Measurements from ENCODE around the gene NPTX1.

NPTX1 gene

DNA sequence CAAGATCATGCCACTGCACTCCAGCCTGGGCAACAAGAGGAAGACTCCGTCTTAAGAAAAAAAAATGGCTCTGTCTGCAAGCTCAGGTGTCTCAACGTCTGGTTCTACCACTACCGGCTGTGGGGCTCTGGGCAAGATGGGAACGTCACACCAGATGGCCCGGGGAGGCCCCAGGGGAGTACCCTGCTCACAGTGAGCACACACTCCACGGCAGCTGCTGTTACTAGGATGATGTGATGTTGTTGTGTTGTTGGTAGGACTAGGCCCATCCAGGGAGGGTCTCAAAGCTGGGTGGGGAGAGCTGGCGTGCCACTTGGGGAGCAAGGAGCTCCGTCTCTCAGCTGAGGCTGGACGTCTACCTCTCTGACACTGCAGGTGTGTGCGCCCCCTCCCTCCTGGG lies 9.4 kb upstream of the NPTX1 start:
- CTCF ChIA-PET: no interaction called here

DNA sequence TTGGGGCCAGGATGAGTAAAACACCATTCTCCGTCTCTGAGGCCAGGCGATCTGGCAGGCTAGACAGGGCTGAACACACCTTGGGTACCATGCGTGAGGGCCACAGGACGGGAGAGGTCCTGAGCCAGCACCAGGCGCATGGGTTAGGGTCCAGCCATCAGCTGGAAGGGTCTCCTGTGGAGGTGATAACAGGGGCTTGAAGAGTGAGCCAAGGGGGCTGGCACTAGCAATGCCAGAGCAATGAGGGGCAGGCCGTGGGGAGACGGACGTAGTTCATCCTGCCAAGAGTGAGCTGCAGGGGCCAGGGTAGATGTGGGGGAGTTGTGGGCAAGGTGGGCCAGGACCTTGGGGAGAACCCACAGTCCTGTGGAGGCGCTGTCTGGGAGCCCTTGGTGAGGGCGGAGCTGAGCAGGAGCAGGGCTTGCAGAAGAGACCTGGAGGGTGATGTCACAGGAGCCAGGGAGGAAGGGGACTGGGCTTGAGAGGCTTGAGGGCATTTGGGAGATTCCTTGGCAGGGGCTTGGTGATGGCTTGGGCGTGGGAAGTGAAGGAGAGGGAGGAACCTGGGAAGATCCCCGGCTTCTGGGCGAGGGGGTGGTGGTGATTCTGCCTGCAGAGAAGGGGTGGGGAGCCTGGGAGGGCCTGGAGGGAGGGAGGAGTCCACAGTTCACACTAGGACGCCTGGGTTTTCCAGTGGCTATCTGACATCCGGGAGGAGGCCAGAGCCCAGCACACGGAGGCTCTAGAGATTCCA lies 6.3 kb upstream of the NPTX1 start:
- H3K4me3 ChIP-seq (ENCODE audit: control insufficient read depth in 1 of 7, extremely low read depth in 1 of 7, insufficient read depth in 4 of 7, low read depth in 2 of 7, low read length in 6 of 7): no peak overlapping the region
- ChIA-PET CTCF (no interaction called here), POLR2A (no interaction called here)
- no peak overlapping the region for H3K27ac ChIP-seq (ENCODE audit: insufficient read depth in 1 of 2, low read depth in 1 of 2, low read length in 2 of 2, poor library complexity in 1 of 2, severe bottlenecking in 2 of 2)
- peaks cover 0 to 85% (median 37%) of the 10 kb centered on the region in 5 experiments for H3K27me3 ChIP-seq (replicated peaks in 2 of 5; ENCODE audit: control insufficient read depth in 4 of 5, insufficient read depth in 5 of 5, low read length in 4 of 5)
- DNase-seq: no peak
- no peaks in the 10 kb centered on the region for H3K36me3 ChIP-seq (ENCODE audit: control insufficient read depth in 4 of 4, insufficient read depth in 4 of 4, low read length in 3 of 4)
- H3K9me3 ChIP-seq (ENCODE audit: control extremely low read depth in 1 of 5, control insufficient read depth in 4 of 5, insufficient read depth in 2 of 5, low read depth in 1 of 5, low read length in 4 of 5): peaks cover 0 to 12% (median 9%) of the 10 kb centered on the region in 5 experiments
- H3K4me1 ChIP-seq (ENCODE audit: control extremely low read depth in 1 of 4, control insufficient read depth in 4 of 4, insufficient read depth in 4 of 4, low read length in 3 of 4): peaks cover 0 to 13% (median 12%) of the 10 kb centered on the region in 4 experiments
- 79% methylated on average over 16 of the region's 16 CpGs for WGBS (ENCODE audit: insufficient coverage)

More for the DNA sequence above, 9.4 kb upstream of the NPTX1 start:
- Histone ChIP-seq H3K4me1 (ENCODE audit: control extremely low read depth in 1 of 4, control insufficient read depth in 4 of 4, insufficient read depth in 4 of 4, low read length in 3 of 4) (no peaks in the 10 kb centered on the region), H3K27ac (ENCODE audit: insufficient read depth in 1 of 2, low read depth in 1 of 2, low read length in 2 of 2, poor library complexity in 1 of 2, severe bottlenecking in 2 of 2) (no peak overlapping the region), H3K9me3 (ENCODE audit: control extremely low read depth in 1 of 5, control insufficient read depth in 4 of 5, insufficient read depth in 2 of 5, low read depth in 1 of 5, low read length in 4 of 5) (peaks cover 0 to 12% (median 9%) of the 10 kb centered on the region in 5 experiments), H3K27me3 (replicated peaks in 2 of 5; ENCODE audit: control insufficient read depth in 4 of 5, insufficient read depth in 5 of 5, low read length in 4 of 5) (peaks cover 0 to 64% (median 31%) of the 10 kb centered on the region in 5 experiments), H3K36me3 (ENCODE audit: control insufficient read depth in 4 of 4, insufficient read depth in 4 of 4, low read length in 3 of 4) (no peaks in the 10 kb centered on the region), H3K4me3 (ENCODE audit: control insufficient read depth in 1 of 7, extremely low read depth in 1 of 7, insufficient read depth in 4 of 7, low read depth in 2 of 7, low read length in 6 of 7) (no peak overlapping the region)
- DNase-seq: no peak
- POLR2A ChIA-PET: no interaction called here
- WGBS (ENCODE audit: insufficient coverage): 85% methylated on average over 8 of the region's 10 CpGs

DNA sequence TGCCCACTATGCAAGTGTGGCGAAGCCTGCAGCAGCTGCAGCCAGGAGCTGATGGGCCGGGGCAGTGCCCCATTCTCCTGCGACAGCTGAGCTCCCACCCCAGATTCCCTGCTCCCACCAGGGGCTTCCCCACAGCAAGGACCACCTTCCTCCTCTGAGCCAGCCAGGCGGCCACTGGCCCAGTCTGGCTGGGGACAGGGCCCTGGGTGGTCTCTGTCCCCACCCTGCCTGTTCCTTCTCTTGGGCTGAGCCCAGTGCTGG lies 5.6 kb upstream of the NPTX1 start:
- Histone ChIP-seq H3K27ac (ENCODE audit: insufficient read depth in 1 of 2, low read depth in 1 of 2, low read length in 2 of 2, poor library complexity in 1 of 2, severe bottlenecking in 2 of 2) (no peak overlapping the region), H3K36me3 (ENCODE audit: control insufficient read depth in 4 of 4, insufficient read depth in 4 of 4, low read length in 3 of 4) (no peaks in the 10 kb centered on the region), H3K9me3 (ENCODE audit: control extremely low read depth in 1 of 5, control insufficient read depth in 4 of 5, insufficient read depth in 2 of 5, low read depth in 1 of 5, low read length in 4 of 5) (peaks cover 0 to 5% (median 2%) of the 10 kb centered on the region in 5 experiments), H3K4me1 (ENCODE audit: control extremely low read depth in 1 of 4, control insufficient read depth in 4 of 4, insufficient read depth in 4 of 4, low read length in 3 of 4) (peaks cover 0 to 21% (median 19%) of the 10 kb centered on the region in 4 experiments), H3K27me3 (replicated peaks in 2 of 5; ENCODE audit: control insufficient read depth in 4 of 5, insufficient read depth in 5 of 5, low read length in 4 of 5) (peaks cover 0 to 85% (median 33%) of the 10 kb centered on the region in 5 experiments), H3K4me3 (ENCODE audit: control insufficient read depth in 1 of 7, extremely low read depth in 1 of 7, insufficient read depth in 4 of 7, low read depth in 2 of 7, low read length in 6 of 7) (no peak overlapping the region)
- DNase-seq: no peak
- CTCF ChIA-PET: no interaction called here
- WGBS (ENCODE audit: insufficient coverage): 96% methylated on average over 4 of the region's 4 CpGs
- POLR2A ChIA-PET: no interaction called here

DNA sequence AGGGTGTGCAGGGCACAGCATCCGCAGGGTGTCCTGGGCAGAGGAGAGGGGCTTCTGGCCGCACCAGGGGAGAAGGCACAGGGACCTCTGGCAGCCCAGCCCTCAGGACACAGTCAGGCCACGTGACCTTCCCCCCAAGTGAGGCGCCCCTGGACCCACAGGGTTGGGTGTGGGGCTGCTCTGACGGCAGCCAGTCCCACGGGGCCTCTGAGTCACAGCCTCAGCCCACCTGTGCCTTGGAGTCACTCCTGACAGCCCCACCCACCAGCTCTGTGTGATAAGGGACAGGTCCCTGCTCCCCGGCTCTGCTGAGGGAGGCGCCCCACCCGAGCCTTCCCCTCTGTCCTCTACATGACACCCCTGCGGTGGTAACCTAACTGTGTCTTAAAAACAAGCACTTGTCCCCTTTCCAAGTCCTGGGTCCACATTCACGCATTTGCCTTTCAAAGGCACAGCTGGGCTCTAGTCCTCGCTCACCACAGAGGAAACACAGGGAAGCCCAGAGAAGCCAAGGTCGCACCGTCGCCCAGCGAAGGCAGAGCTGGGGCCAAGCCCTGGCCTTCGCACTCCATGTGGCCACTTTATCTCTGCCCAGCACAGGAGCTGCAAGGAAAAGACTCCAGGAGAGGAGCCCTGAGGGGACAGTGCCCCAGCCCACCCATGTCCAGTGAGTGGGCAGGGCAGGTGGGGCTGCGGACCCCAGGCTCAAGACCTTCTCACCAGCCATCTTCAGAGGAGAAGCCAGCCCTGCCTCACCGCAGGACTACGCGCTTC lies 5.1 kb upstream of the NPTX1 start:
- H3K4me3 ChIP-seq (ENCODE audit: control insufficient read depth in 1 of 7, extremely low read depth in 1 of 7, insufficient read depth in 4 of 7, low read depth in 2 of 7, low read length in 6 of 7): no peak overlapping the region
- peaks cover 0 to 25% (median 24%) of the 10 kb centered on the region in 4 experiments for H3K4me1 ChIP-seq (ENCODE audit: control extremely low read depth in 1 of 4, control insufficient read depth in 4 of 4, insufficient read depth in 4 of 4, low read length in 3 of 4)
- ChIA-PET CTCF (no interaction called here), POLR2A (no interaction called here)
- H3K27ac ChIP-seq (ENCODE audit: insufficient read depth in 1 of 2, low read depth in 1 of 2, low read length in 2 of 2, poor library complexity in 1 of 2, severe bottlenecking in 2 of 2): no peak overlapping the region
- H3K36me3 ChIP-seq (ENCODE audit: control insufficient read depth in 4 of 4, insufficient read depth in 4 of 4, low read length in 3 of 4): no peaks in the 10 kb centered on the region
- 45% methylated on average over 17 of the region's 21 CpGs for WGBS (ENCODE audit: insufficient coverage)
- peaks cover 0 to 83% (median 31%) of the 10 kb centered on the region in 5 experiments for H3K27me3 ChIP-seq (replicated peaks in 2 of 5; ENCODE audit: control insufficient read depth in 4 of 5, insufficient read depth in 5 of 5, low read length in 4 of 5)
- H3K9me3 ChIP-seq (ENCODE audit: control extremely low read depth in 1 of 5, control insufficient read depth in 4 of 5, insufficient read depth in 2 of 5, low read depth in 1 of 5, low read length in 4 of 5): no peaks in the 10 kb centered on the region
- DNase-seq: no peak

DNA sequence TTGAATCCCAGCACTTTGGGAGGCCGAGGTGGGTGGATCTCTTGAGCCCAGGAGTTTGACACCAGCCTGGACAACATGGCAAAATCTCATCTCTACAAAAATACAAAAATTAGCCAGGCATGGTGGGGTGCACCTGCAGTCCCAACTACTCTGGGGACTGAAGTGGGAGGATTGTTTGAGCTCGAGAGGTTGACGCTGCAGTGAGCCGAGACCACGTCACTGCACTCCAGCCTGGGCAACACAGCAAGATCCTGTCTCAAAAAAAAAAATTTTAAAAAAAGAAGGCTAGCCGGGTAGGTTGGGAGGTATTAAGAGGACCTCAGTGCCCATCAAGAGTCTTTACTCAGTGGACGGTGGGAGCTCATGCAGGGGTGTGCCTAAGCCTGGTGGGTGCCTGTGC lies 3.8 kb upstream of the NPTX1 start:
- POLR2A ChIA-PET: no interaction called here

DNA sequence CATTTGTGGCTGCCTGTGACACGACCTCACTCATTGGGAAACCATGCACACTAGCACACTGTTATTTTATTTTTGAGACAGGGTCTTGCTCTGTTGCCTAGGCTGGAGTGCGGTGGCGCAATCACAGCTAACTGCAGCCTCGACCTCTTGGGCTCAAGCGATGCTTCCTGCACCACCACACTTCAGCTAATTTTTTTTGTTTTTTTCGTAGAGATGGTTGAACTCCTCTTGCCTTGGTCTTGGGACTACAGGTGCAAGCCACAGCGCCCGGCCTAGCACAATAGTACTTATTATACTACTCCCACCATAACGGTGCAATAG lies 2.8 kb upstream of the NPTX1 start:
- Histone ChIP-seq H3K4me3 (ENCODE audit: control insufficient read depth in 1 of 7, extremely low read depth in 1 of 7, insufficient read depth in 4 of 7, low read depth in 2 of 7, low read length in 6 of 7) (peak overlapping the region in 1 of 7 experiments; percentile 2), H3K27me3 (replicated peaks in 2 of 5; ENCODE audit: control insufficient read depth in 4 of 5, insufficient read depth in 5 of 5, low read length in 4 of 5) (peaks cover 0 to 98% (median 36%) of the 10 kb centered on the region in 5 experiments)
- WGBS (ENCODE audit: insufficient coverage): 43% methylated on average over 7 of the region's 9 CpGs

More for the DNA sequence above, 3.8 kb upstream of the NPTX1 start:
- H3K27me3 ChIP-seq (replicated peaks in 2 of 5; ENCODE audit: control insufficient read depth in 4 of 5, insufficient read depth in 5 of 5, low read length in 4 of 5): peaks cover 0 to 88% (median 32%) of the 10 kb centered on the region in 5 experiments
- peaks cover 0 to 37% (median 34%) of the 10 kb centered on the region in 4 experiments for H3K4me1 ChIP-seq (ENCODE audit: control extremely low read depth in 1 of 4, control insufficient read depth in 4 of 4, insufficient read depth in 4 of 4, low read length in 3 of 4)
- H3K36me3 ChIP-seq (ENCODE audit: control insufficient read depth in 4 of 4, insufficient read depth in 4 of 4, low read length in 3 of 4): no peaks in the 10 kb centered on the region
- no peak overlapping the region for H3K27ac ChIP-seq (ENCODE audit: insufficient read depth in 1 of 2, low read depth in 1 of 2, low read length in 2 of 2, poor library complexity in 1 of 2, severe bottlenecking in 2 of 2)
- CTCF ChIA-PET: interaction anchor here (1.0 kb wide), 1 partner anchor 11 kb away, joined by 3 read pairs; no protein-coding TSS in a partner anchor
- H3K9me3 ChIP-seq (ENCODE audit: control extremely low read depth in 1 of 5, control insufficient read depth in 4 of 5, insufficient read depth in 2 of 5, low read depth in 1 of 5, low read length in 4 of 5): no peaks in the 10 kb centered on the region
- 100% methylated on average over 6 of the region's 7 CpGs for WGBS (ENCODE audit: insufficient coverage)
- no peak for DNase-seq
- no peak overlapping the region for H3K4me3 ChIP-seq (ENCODE audit: control insufficient read depth in 1 of 7, extremely low read depth in 1 of 7, insufficient read depth in 4 of 7, low read depth in 2 of 7, low read length in 6 of 7)

More for the DNA sequence above, 2.8 kb upstream of the NPTX1 start:
- no peak overlapping the region for H3K27ac ChIP-seq (ENCODE audit: insufficient read depth in 1 of 2, low read depth in 1 of 2, low read length in 2 of 2, poor library complexity in 1 of 2, severe bottlenecking in 2 of 2)
- ChIA-PET POLR2A (no interaction called here), CTCF (no interaction called here)
- no peaks in the 10 kb centered on the region for H3K9me3 ChIP-seq (ENCODE audit: control extremely low read depth in 1 of 5, control insufficient read depth in 4 of 5, insufficient read depth in 2 of 5, low read depth in 1 of 5, low read length in 4 of 5)
- peaks cover 0 to 46% (median 44%) of the 10 kb centered on the region in 4 experiments for H3K4me1 ChIP-seq (ENCODE audit: control extremely low read depth in 1 of 4, control insufficient read depth in 4 of 4, insufficient read depth in 4 of 4, low read length in 3 of 4)
- no peaks in the 10 kb centered on the region for H3K36me3 ChIP-seq (ENCODE audit: control insufficient read depth in 4 of 4, insufficient read depth in 4 of 4, low read length in 3 of 4)
- DNase-seq: no peak

Data from common myeloid progenitor, CD34-positive (primary cell).